ENCODE results near the gene CFAP300. TPM values are rescaled to one million over a fixed set of nuclear protein-coding genes. Genes with fewer than 3 reads are reported as not detected.

CFAP300 gene
- total RNA-seq, 4 donors from 2014 or later, result 2.1 to 21.8 (median 10.7) TPM

- H3K27ac ChIP-seq, result no peak overlapping the region
- H3K27me3 ChIP-seq, result no peaks in the 10 kb centered on the region
- no peaks in the 10 kb centered on the region for H3K9me3 ChIP-seq
- no peak for DNase-seq (ENCODE audit: low spot score in 2 of 2)
- peaks cover 0 to 12% (median 0%) of the 10 kb centered on the region in 3 donors for H3K36me3 ChIP-seq
- WGBS, 2 donors, result 31 to 33% methylated on average over 3 of the region's 3 CpGs
- no peak overlapping the region for H3K4me3 ChIP-seq
- peaks cover 0 to 74% (median 32%) of the 10 kb centered on the region in 4 donors for H3K4me1 ChIP-seq
- no peak for TF ChIP-seq POLR2A (IDR thresholded peaks at IDR 0.05)
- TF ChIP-seq CTCF (IDR thresholded peaks at IDR 0.05), result no peak
- TF ChIP-seq EP300 (IDR thresholded peaks at IDR 0.05), result no peak
Observed at GRCh38 chr11:102118937-102119336, 71.7 kb downstream of the CFAP300 start.

GRCh38 chr11:102119997-102120396 lies 72.8 kb downstream of the CFAP300 start:
- Histone ChIP-seq H3K36me3 (peaks cover 0 to 22% (median 0%) of the 10 kb centered on the region in 3 donors), H3K4me1 (peaks cover 0 to 64% (median 26%) of the 10 kb centered on the region in 4 donors), H3K9me3 (no peaks in the 10 kb centered on the region), H3K27me3 (no peaks in the 10 kb centered on the region), H3K4me3 (no peak overlapping the region), H3K27ac (no peak overlapping the region)
- TF ChIP-seq POLR2A (IDR thresholded peaks at IDR 0.05) (no peak), EP300 (IDR thresholded peaks at IDR 0.05) (no peak), CTCF (IDR thresholded peaks at IDR 0.05) (no peak)
- DNase-seq (ENCODE audit: low spot score in 2 of 2), result no peak
- 19 to 32% methylated on average over 4 of the region's 4 CpGs for WGBS, 2 donors

GRCh38 chr11:102120437-102120973 lies 73.3 kb downstream of the CFAP300 start:
- no peaks in the 10 kb centered on the region for H3K9me3 ChIP-seq
- H3K27ac ChIP-seq, result peak overlapping the region in 1 of 4 donors; percentile 22
- no peak overlapping the region for H3K4me3 ChIP-seq
- DNase-seq (ENCODE audit: low spot score in 2 of 2), result no peak
- H3K36me3 ChIP-seq, result peaks cover 0 to 24% (median 0%) of the 10 kb centered on the region in 3 donors
- H3K4me1 ChIP-seq, result peaks cover 0 to 58% (median 22%) of the 10 kb centered on the region in 4 donors
- no peak for TF ChIP-seq POLR2A (IDR thresholded peaks at IDR 0.05)
- 58 to 60% methylated on average over 3 of the region's 3 CpGs for whole genome bisulfite sequencing, 2 donors
- no peaks in the 10 kb centered on the region for H3K27me3 ChIP-seq

GRCh38 chr11:102121329-102121728 lies 74.1 kb downstream of the CFAP300 start:
- Histone ChIP-seq H3K4me1 (peaks cover 0 to 50% (median 15%) of the 10 kb centered on the region in 4 donors), H3K4me3 (no peak overlapping the region), H3K36me3 (peaks cover 0 to 24% (median 0%) of the 10 kb centered on the region in 3 donors), H3K27me3 (no peaks in the 10 kb centered on the region), H3K27ac (no peak overlapping the region), H3K9me3 (no peaks in the 10 kb centered on the region)
- TF ChIP-seq POLR2A (IDR thresholded peaks at IDR 0.05), result no peak
- no peak for TF ChIP-seq CTCF (IDR thresholded peaks at IDR 0.05)
- TF ChIP-seq EP300 (IDR thresholded peaks at IDR 0.05), result no peak
- 95 to 100% methylated on average over 2 of the region's 2 CpGs for WGBS, 2 donors
- DNase-seq (ENCODE audit: low spot score in 2 of 2), result no peak

Small RNAs within 50 kb of the gene (small RNA-seq; reads per million reads assigned to genes)
- gene RNA5SP535, result not detected

Other genes with a start within 250 kb of the CFAP300 start
- gene CEP126, start 132.4 kb upstream of the CFAP300 start, total RNA-seq, result 10 to 100 TPM in 1 of 4 donors, 1 to 10 TPM in 3; 6.6 to 10.7 (median 8.3) TPM
- 1 to 10 TPM in 1 of 4 donors, under 1 TPM in 3; 0.44 to 9.6 (median 0.61) TPM for gene ANGPTL5, start 130.9 kb upstream of the CFAP300 start, total RNA-seq
- gene YAP1, start 63.0 kb downstream of the CFAP300 start, total RNA-seq, result 100 to 1,000 TPM; 130 to 203 (median 200) TPM